Liver (tissue), 9 donors: ENCODE data around the gene UBE2D1. TPM values are rescaled to one million over a fixed set of nuclear protein-coding genes. Genes with fewer than 3 reads are reported as not detected.

ENCODE experiments used
- DNase-seq: peaks from one replicate; pipeline ENCODE4 v3.0.0-alpha.2; 2017; ENCODE audit warnings: low spot score
- H3K27ac ChIP-seq, 2 donors: one replicate each; pipeline ENCODE4 v1.7.0; 2013; ENCODE audit warnings: inconsistent platforms in 2 of 2, low read length in 2 of 2, control low read depth in 1 of 2, low read depth in 1 of 2, mild to moderate bottlenecking in 1 of 2
- H3K27me3 ChIP-seq, 4 donors: one replicate each; pipeline versions ENCODE4 v1.6.1 to v1.7.0; 2013; ENCODE audit warnings: low read length in 3 of 4, inconsistent platforms in 1 of 4, mild to moderate bottlenecking in 1 of 4, moderate library complexity in 1 of 4; ENCODE audit not compliant: control insufficient read depth in 4 of 4, insufficient read depth in 4 of 4
- H3K36me3 ChIP-seq, 4 donors: one replicate each; pipeline versions ENCODE4 v1.6.1 to v1.7.0; 2013; ENCODE audit warnings: low read length in 3 of 4, mild to moderate bottlenecking in 3 of 4, low read depth in 1 of 4, moderate library complexity in 1 of 4; ENCODE audit not compliant: control insufficient read depth in 4 of 4, insufficient read depth in 3 of 4
- H3K4me1 ChIP-seq, 4 donors: one replicate each; pipeline versions ENCODE4 v1.6.1 to v1.7.0; 2013; ENCODE audit warnings: low read length in 3 of 4, mild to moderate bottlenecking in 3 of 4, moderate library complexity in 1 of 4; ENCODE audit not compliant: control insufficient read depth in 4 of 4, insufficient read depth in 4 of 4
- H3K4me3 ChIP-seq, 3 donors: one replicate each; pipeline versions ENCODE4 v1.6.1 to v1.7.0; 2013; ENCODE audit warnings: low read length in 3 of 3, control low read depth in 1 of 3, low read depth in 1 of 3, mild to moderate bottlenecking in 1 of 3
- H3K9ac ChIP-seq, 2 donors: one replicate each; pipeline ENCODE4 v1.7.0; 2013; ENCODE audit warnings: low read length in 2 of 2, mild to moderate bottlenecking in 2 of 2, moderate library complexity in 2 of 2, control low read depth in 1 of 2, low read depth in 1 of 2
- H3K9me3 ChIP-seq, 4 donors: one replicate each; pipeline versions ENCODE4 v1.6.1 to v1.7.0; 2013; ENCODE audit warnings: low read length in 3 of 4; ENCODE audit not compliant: control insufficient read depth in 4 of 4
- ATF3 ChIP-seq: IDR thresholded peaks from 2 replicates; pipeline ENCODE4 v1.6.1; 2016; ENCODE audit warnings: antibody characterized with exemption
- CTCF ChIP-seq: fragments of 150-350 bp; IDR thresholded peaks from 2 replicates; pipeline ENCODE4 v1.5.1; 2017; ENCODE audit warnings: improper control_type of control experiment, low read depth, low read length; ENCODE audit not compliant: missing input control
- EGR1 ChIP-seq, 2 donors: IDR thresholded peaks; 2 replicates each; pipeline ENCODE4 v1.6.1; 2016 to 2018; ENCODE audit warnings: antibody characterized with exemption in 2 of 2, low read depth in 2 of 2
- FOXA1 ChIP-seq: IDR thresholded peaks from 2 replicates; pipeline ENCODE4 v1.6.1; 2016; ENCODE audit warnings: antibody characterized with exemption
- FOXA2 ChIP-seq: IDR thresholded peaks from 2 replicates; pipeline ENCODE4 v1.6.1; 2016; ENCODE audit warnings: antibody characterized with exemption
- GABPA ChIP-seq, 2 donors: IDR thresholded peaks in 1 of 2; conservative IDR thresholded peaks in 1 of 2; 2 replicates each; pipeline ENCODE4 v1.6.1; 2016; ENCODE audit warnings: antibody characterized with exemption in 2 of 2, mild to moderate bottlenecking in 1 of 2, moderate library complexity in 1 of 2
- HNF4A ChIP-seq, 2 donors: conservative IDR thresholded peaks; 2 replicates each; pipeline ENCODE4 v1.6.1; 2016; ENCODE audit warnings: antibody characterized with exemption in 2 of 2, mild to moderate bottlenecking in 2 of 2
- HNF4G ChIP-seq: IDR thresholded peaks from 2 replicates; pipeline ENCODE4 v1.6.1; 2016; ENCODE audit warnings: antibody characterized with exemption
- JUND ChIP-seq, 2 donors: IDR thresholded peaks; 2 replicates each; pipeline ENCODE4 v1.6.1; 2016; ENCODE audit warnings: antibody characterized with exemption in 2 of 2
- MAX ChIP-seq: IDR thresholded peaks from 2 replicates; pipeline ENCODE4 v1.6.1; 2016; ENCODE audit warnings: antibody characterized with exemption
- NR2F2 ChIP-seq: IDR thresholded peaks from 2 replicates; pipeline ENCODE4 v1.6.1; 2016; ENCODE audit warnings: antibody characterized with exemption
- RAD21 ChIP-seq, 2 donors: IDR thresholded peaks; 2 replicates each; pipeline ENCODE4 v1.6.1; 2016; ENCODE audit warnings: antibody characterized with exemption in 2 of 2, mild to moderate bottlenecking in 2 of 2
- RXRA ChIP-seq, 2 donors: IDR thresholded peaks; 2 replicates each; pipeline ENCODE4 v1.6.1; 2017 to 2018; ENCODE audit warnings: antibody characterized with exemption in 2 of 2, mild to moderate bottlenecking in 1 of 2
- SP1 ChIP-seq: IDR thresholded peaks from 2 replicates; pipeline ENCODE4 v1.6.1; 2018; ENCODE audit warnings: antibody characterized with exemption, mild to moderate bottlenecking
- TAF1 ChIP-seq: conservative IDR thresholded peaks from 2 replicates; pipeline ENCODE4 v1.6.1; 2016; ENCODE audit warnings: antibody characterized with exemption, mild to moderate bottlenecking
- YY1 ChIP-seq: IDR thresholded peaks from 2 replicates; pipeline ENCODE4 v1.6.1; 2016; ENCODE audit warnings: antibody characterized with exemption, mild to moderate bottlenecking
- WGBS: extraction: QIAGEN DNeasy Blood & Tissue Kit; methylation state at CpG from one replicate; pipeline ENCODE4 v1.1.7; 2013; 5-methylcytosine and 5-hydroxymethylcytosine counted together
- polyA plus RNA-seq, 2 donors: library from polyadenylated mRNA; stranded (reverse) in 1 of 2; unstranded in 1 of 2; fragments of 200-250 nt in 1 of 2; fragments of >200 nt in 1 of 2; fragmentation: Nextera tagmentation in 1 of 2; extraction: Ambion mirVana in 1 of 2; gene quantifications; one replicate each; pipeline versions ENCODE4 v1.2.1 to v1.2.3, GENCODE V29; 2013 to 2015
- total RNA-seq, 2 donors: library from RNA; depleted of rRNA; stranded (reverse); fragments of >200 nt; gene quantifications; one replicate each; pipeline ENCODE4 v1.2.3, GENCODE V29; 2014
- TF ChIP-seq, protein P1 (sequence below): IDR thresholded peaks from 2 replicates; pipeline ENCODE4 v1.6.1; 2016; ENCODE audit warnings: antibody characterized with exemption
- TF ChIP-seq, protein P2 (sequence below): IDR thresholded peaks from 2 replicates; pipeline ENCODE4 v1.6.1; 2016; ENCODE audit warnings: antibody characterized with exemption, mild to moderate bottlenecking
- donor health status: healthy.
- donor health status: healthy.
- donor health status: healthy.
- donor health status: healthy.
- donor health status: healthy.

Gene UBE2D1
- total and polyA plus RNA-seq, 4 donors, result 3.5 to 6.8 (median 5.8) TPM

GRCh38 chr10:58360412-58361004, 25.7 kb downstream of the UBE2D1 start:
- WGBS, result 92% methylated on average over 9 of the region's 9 CpGs
- Histone ChIP-seq H3K9ac (no peak overlapping the region), H3K27ac (no peak overlapping the region), H3K4me3 (no peak overlapping the region), H3K9me3 (no peaks in the 10 kb centered on the region), H3K36me3 (peaks cover 0 to 11% (median 3%) of the 10 kb centered on the region in 4 donors), H3K4me1 (no peaks in the 10 kb centered on the region), H3K27me3 (no peaks in the 10 kb centered on the region)
- TF ChIP-seq CTCF, result no peak
- DNase-seq, result no peak

- no peak overlapping the region for H3K9ac ChIP-seq
- no peaks in the 10 kb centered on the region for H3K9me3 ChIP-seq
- no peaks in the 10 kb centered on the region for H3K4me1 ChIP-seq
- no peak overlapping the region for H3K27ac ChIP-seq
- no peaks in the 10 kb centered on the region for H3K27me3 ChIP-seq
- peaks cover 0 to 11% (median 3%) of the 10 kb centered on the region in 4 donors for H3K36me3 ChIP-seq
- DNase-seq, result no peak
- TF ChIP-seq RAD21 (IDR thresholded peaks at IDR 0.05) (no peak), HNF4G (no peak), EGR1 (IDR thresholded peaks at IDR 0.05; ENCODE audit: low read depth in 2 of 2) (no peak), HNF4A (conservative IDR thresholded peaks at IDR 0.05) (no peak), NR2F2 (no peak), CTCF (no peak), FOXA2 (no peak), YY1 (no peak), MAX (no peak), GABPA (IDR thresholded peaks at IDR 0.05 in 1 of 2, conservative IDR thresholded peaks at IDR 0.05 in 1 of 2) (no peak), JUND (IDR thresholded peaks at IDR 0.05) (no peak), SP1 (no peak), RXRA (IDR thresholded peaks at IDR 0.05) (no peak), FOXA1 (no peak), TAF1 (no peak), ATF3 (no peak)
- TF ChIP-seq, protein P1, sequence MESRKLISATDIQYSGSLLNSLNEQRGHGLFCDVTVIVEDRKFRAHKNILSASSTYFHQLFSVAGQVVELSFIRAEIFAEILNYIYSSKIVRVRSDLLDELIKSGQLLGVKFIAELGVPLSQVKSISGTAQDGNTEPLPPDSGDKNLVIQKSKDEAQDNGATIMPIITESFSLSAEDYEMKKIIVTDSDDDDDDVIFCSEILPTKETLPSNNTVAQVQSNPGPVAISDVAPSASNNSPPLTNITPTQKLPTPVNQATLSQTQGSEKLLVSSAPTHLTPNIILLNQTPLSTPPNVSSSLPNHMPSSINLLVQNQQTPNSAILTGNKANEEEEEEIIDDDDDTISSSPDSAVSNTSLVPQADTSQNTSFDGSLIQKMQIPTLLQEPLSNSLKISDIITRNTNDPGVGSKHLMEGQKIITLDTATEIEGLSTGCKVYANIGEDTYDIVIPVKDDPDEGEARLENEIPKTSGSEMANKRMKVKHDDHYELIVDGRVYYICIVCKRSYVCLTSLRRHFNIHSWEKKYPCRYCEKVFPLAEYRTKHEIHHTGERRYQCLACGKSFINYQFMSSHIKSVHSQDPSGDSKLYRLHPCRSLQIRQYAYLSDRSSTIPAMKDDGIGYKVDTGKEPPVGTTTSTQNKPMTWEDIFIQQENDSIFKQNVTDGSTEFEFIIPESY, result no peak
- TF ChIP-seq, protein P2, sequence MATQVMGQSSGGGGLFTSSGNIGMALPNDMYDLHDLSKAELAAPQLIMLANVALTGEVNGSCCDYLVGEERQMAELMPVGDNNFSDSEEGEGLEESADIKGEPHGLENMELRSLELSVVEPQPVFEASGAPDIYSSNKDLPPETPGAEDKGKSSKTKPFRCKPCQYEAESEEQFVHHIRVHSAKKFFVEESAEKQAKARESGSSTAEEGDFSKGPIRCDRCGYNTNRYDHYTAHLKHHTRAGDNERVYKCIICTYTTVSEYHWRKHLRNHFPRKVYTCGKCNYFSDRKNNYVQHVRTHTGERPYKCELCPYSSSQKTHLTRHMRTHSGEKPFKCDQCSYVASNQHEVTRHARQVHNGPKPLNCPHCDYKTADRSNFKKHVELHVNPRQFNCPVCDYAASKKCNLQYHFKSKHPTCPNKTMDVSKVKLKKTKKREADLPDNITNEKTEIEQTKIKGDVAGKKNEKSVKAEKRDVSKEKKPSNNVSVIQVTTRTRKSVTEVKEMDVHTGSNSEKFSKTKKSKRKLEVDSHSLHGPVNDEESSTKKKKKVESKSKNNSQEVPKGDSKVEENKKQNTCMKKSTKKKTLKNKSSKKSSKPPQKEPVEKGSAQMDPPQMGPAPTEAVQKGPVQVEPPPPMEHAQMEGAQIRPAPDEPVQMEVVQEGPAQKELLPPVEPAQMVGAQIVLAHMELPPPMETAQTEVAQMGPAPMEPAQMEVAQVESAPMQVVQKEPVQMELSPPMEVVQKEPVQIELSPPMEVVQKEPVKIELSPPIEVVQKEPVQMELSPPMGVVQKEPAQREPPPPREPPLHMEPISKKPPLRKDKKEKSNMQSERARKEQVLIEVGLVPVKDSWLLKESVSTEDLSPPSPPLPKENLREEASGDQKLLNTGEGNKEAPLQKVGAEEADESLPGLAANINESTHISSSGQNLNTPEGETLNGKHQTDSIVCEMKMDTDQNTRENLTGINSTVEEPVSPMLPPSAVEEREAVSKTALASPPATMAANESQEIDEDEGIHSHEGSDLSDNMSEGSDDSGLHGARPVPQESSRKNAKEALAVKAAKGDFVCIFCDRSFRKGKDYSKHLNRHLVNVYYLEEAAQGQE, result no peak
- over 99% methylated on average over 2 of the region's 2 CpGs for whole genome bisulfite sequencing
- no peak overlapping the region for H3K4me3 ChIP-seq
Observed at GRCh38 chr10:58361353-58361752, 26.5 kb downstream of the UBE2D1 start.
